DND-41 (cell line): ENCODE results near the gene ARHGAP31.

ENCODE experiments used
- ATAC-seq: fragments of 200-7000 bp; cut with Tn5 transposase; 3 replicates; pipeline ENCODE4 v1.9.1; 2021; ENCODE audit warnings: low read depth; ENCODE audit not compliant: insufficient read depth
- DNase-seq: peaks from one replicate; pipeline ENCODE4 v3.0.0-alpha.2; 2020
- H2AFZ ChIP-seq: 2 replicates; pipeline ENCODE4 v1.6.0; 2012; ENCODE audit warnings: low read depth, low read length
- H3K27ac ChIP-seq: 2 replicates; pipeline ENCODE4 v1.5.1; 2012; ENCODE audit warnings: low read length, inconsistent platforms
- H3K27me3 ChIP-seq: fragments of 200-600 bp; sonication (generic); 2 replicates; pipeline ENCODE4 v1.6.0; 2012; ENCODE audit warnings: low read length, mild to moderate bottlenecking, inconsistent platforms; ENCODE audit not compliant: insufficient read depth, poor library complexity
- H3K36me3 ChIP-seq: 2 replicates; pipeline ENCODE4 v1.5.1; 2012; ENCODE audit warnings: low read length, inconsistent platforms; ENCODE audit not compliant: insufficient read depth
- H3K4me1 ChIP-seq: 2 replicates; pipeline ENCODE4 v1.5.1; 2012; ENCODE audit warnings: mild to moderate bottlenecking, low read length; ENCODE audit not compliant: insufficient read depth
- H3K4me2 ChIP-seq: 2 replicates; pipeline ENCODE4 v1.6.0; 2012; ENCODE audit warnings: mild to moderate bottlenecking, moderate library complexity, low read length, inconsistent platforms; ENCODE audit not compliant: insufficient read depth
- H3K4me3 ChIP-seq, 2 experiments: fragments of 200-600 bp in 1 of 2; shearing (Covaris generic) in 1 of 2; 2 replicates each; pipeline ENCODE4 v1.5.1; 2012 to 2016; ENCODE audit warnings: inconsistent platforms in 2 of 2, low read length in 2 of 2, mild to moderate bottlenecking in 2 of 2, low read depth in 1 of 2, moderate library complexity in 1 of 2
- H3K79me2 ChIP-seq: 2 replicates; pipeline ENCODE4 v1.6.0; 2012; ENCODE audit warnings: low read length, inconsistent platforms; ENCODE audit not compliant: insufficient read depth
- H3K9ac ChIP-seq: 2 replicates; pipeline ENCODE4 v1.6.0; 2012; ENCODE audit warnings: low read depth, mild to moderate bottlenecking, inconsistent platforms, low read length, moderate library complexity
- H3K9me3 ChIP-seq: 2 replicates; pipeline ENCODE4 v1.5.1; 2012; ENCODE audit warnings: low read length, moderate library complexity, mild to moderate bottlenecking, inconsistent platforms; ENCODE audit not compliant: insufficient read depth, severe bottlenecking
- H4K20me1 ChIP-seq: 2 replicates; pipeline ENCODE4 v1.6.0; 2012; ENCODE audit warnings: low read length; ENCODE audit not compliant: insufficient read depth
- EZH2 ChIP-seq: IDR thresholded peaks from 3 replicates; pipeline ENCODE4 v1.6.1; 2012; ENCODE audit warnings: borderline replicate concordance, low read depth, mild to moderate bottlenecking, moderate library complexity, low read length, inconsistent platforms; ENCODE audit not compliant: severe bottlenecking
- TF ChIP-seq, protein P1 (sequence below): IDR thresholded peaks from 2 replicates; pipeline ENCODE4 v1.5.1; 2012; ENCODE audit warnings: borderline replicate concordance, low read length, moderate library complexity, mild to moderate bottlenecking; ENCODE audit not compliant: poor library complexity, severe bottlenecking; ENCODE audit errors: extremely low read depth

ARHGAP31 gene

DNA sequence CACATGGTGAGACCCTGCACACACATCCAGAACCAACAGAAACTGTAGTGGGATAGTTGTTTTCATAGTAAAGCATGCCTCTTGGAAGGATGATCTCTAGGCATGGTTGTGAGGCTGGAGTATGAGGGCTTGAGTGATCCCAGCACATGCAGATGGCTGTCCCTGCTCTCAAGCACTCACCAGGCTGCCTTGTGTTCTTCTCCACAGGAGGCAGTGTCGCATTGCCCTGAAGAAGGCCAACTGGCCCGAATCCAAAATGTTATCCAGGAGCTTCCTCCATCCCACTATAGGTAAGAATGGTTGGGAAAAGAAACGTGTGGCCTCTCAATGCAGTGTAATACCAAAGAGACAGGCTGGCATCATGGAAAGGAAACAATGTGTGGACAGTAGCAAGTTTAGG, 86.5 kb downstream of the ARHGAP31 start:
- H3K9ac ChIP-seq: no peak overlapping the region
- no peak for ATAC-seq

DNA sequence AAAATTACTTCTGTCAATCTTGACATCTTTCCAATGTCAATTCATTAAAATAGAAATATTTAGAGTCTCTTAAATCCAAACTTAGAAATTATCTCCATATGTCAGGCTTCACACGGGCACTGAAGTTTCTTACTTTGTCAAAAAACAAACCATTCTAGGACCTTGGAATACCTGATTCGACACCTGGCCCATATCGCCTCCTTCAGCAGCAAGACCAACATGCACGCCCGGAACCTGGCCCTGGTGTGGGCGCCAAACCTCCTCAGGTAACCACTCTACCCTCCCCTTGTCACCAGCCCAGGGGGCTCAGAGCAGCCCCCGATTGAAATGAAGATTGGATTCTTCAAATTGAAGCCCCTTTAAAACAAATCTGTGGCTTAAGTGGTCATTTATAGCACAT, 88.0 kb downstream of the ARHGAP31 start:
- Histone ChIP-seq H3K4me2 (no peak overlapping the region), H2AFZ (no peak overlapping the region), H3K4me3 (no peak overlapping the region), H4K20me1 (no peaks in the 10 kb centered on the region), H3K9ac (no peak overlapping the region), H3K36me3 (no peaks in the 10 kb centered on the region), H3K4me1 (no peaks in the 10 kb centered on the region), H3K9me3 (no peaks in the 10 kb centered on the region), H3K27me3 (no peaks in the 10 kb centered on the region), H3K79me2 (no peaks in the 10 kb centered on the region), H3K27ac (no peak overlapping the region)
- TF ChIP-seq EZH2: no peak
- TF ChIP-seq, protein P1, sequence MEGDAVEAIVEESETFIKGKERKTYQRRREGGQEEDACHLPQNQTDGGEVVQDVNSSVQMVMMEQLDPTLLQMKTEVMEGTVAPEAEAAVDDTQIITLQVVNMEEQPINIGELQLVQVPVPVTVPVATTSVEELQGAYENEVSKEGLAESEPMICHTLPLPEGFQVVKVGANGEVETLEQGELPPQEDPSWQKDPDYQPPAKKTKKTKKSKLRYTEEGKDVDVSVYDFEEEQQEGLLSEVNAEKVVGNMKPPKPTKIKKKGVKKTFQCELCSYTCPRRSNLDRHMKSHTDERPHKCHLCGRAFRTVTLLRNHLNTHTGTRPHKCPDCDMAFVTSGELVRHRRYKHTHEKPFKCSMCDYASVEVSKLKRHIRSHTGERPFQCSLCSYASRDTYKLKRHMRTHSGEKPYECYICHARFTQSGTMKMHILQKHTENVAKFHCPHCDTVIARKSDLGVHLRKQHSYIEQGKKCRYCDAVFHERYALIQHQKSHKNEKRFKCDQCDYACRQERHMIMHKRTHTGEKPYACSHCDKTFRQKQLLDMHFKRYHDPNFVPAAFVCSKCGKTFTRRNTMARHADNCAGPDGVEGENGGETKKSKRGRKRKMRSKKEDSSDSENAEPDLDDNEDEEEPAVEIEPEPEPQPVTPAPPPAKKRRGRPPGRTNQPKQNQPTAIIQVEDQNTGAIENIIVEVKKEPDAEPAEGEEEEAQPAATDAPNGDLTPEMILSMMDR: no peak
- no peak for ATAC-seq
- DNase-seq: no peak

More for the DNA sequence above, 86.5 kb downstream of the ARHGAP31 start:
- Histone ChIP-seq H4K20me1 (no peaks in the 10 kb centered on the region), H3K4me3 (no peak overlapping the region), H3K4me2 (no peak overlapping the region), H3K4me1 (no peaks in the 10 kb centered on the region), H2AFZ (no peak overlapping the region), H3K36me3 (no peaks in the 10 kb centered on the region), H3K27me3 (no peaks in the 10 kb centered on the region), H3K27ac (no peak overlapping the region), H3K79me2 (no peaks in the 10 kb centered on the region), H3K9me3 (no peaks in the 10 kb centered on the region)
- no peak for DNase-seq
- TF ChIP-seq EZH2: no peak
- TF ChIP-seq, protein P1: no peak

DNA sequence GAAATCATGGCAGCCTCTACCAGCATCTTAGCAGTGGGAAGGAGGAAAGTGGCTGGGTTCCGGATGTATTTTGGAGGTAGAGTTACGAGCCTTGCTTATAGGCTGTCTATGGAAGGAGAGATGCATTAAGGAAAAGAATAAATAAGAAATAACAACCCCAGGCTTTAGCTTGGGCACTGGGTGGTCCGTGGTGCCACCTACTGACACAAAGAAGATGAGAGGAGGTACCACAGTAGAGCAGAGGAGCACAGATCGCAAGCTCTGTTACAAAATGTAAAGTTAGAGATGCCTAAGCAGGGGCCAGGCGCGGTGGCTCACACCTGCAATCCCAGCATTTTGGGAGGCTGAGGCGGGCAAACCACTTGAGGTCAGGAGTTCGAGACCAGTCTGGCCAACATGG, 94.4 kb downstream of the ARHGAP31 start:
- Histone ChIP-seq H3K4me1 (no peaks in the 10 kb centered on the region), H4K20me1 (no peaks in the 10 kb centered on the region), H3K4me3 (no peak overlapping the region), H3K9ac (no peak overlapping the region), H3K4me2 (no peak overlapping the region), H3K27ac (no peak overlapping the region), H2AFZ (no peak overlapping the region), H3K27me3 (no peaks in the 10 kb centered on the region), H3K36me3 (no peaks in the 10 kb centered on the region), H3K9me3 (no peaks in the 10 kb centered on the region), H3K79me2 (no peaks in the 10 kb centered on the region)
- no peak for TF ChIP-seq EZH2
- TF ChIP-seq, protein P1: no peak
- DNase-seq (no peak), ATAC-seq (no peak)

DNA sequence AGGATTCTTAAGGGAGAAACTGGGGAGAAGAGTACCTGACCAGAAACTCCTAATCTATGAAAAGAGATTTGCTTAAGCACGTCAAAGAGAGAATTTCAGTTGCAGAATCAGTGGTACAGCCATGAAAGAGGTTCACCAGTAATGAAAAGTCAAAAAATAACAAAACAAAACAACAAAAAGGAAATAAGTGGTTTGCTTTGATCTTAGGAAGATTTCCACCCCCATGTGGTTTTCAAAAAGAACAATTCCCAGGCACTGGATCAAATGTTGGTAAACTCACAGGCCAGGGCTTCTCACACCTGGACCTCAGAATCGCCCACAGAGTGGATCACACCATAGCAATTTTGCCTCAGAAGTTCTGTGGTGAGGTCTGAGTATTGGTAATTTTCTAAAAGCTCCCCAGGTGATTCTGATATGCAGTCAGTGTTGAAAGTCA, 101.8 kb downstream of the ARHGAP31 start:
- TF ChIP-seq, protein P1: no peak
- no peak for TF ChIP-seq EZH2
- Histone ChIP-seq H3K79me2 (no peaks in the 10 kb centered on the region), H3K36me3 (no peaks in the 10 kb centered on the region), H3K27ac (no peak overlapping the region), H3K9me3 (no peaks in the 10 kb centered on the region), H3K4me3 (no peak overlapping the region), H4K20me1 (no peaks in the 10 kb centered on the region), H3K4me2 (no peak overlapping the region), H2AFZ (no peak overlapping the region), H3K4me1 (no peaks in the 10 kb centered on the region), H3K9ac (no peak overlapping the region), H3K27me3 (no peaks in the 10 kb centered on the region)
- DNase-seq: no peak
- ATAC-seq: peak; percentile 37; the same call in 1 of the 3 replicates
